SH-SY5Y (cell line): ENCODE measurements around the gene LCE5A.

Experiments used
- GATA2 ChIP-seq: IDR thresholded peaks from 2 replicates; pipeline ENCODE4 v1.6.1; 2011; ENCODE audit warnings: mild to moderate bottlenecking, low read depth, low read length
- GATA3 ChIP-seq: IDR thresholded peaks from 2 replicates; pipeline ENCODE4 v1.6.1; 2011; ENCODE audit warnings: low read depth, mild to moderate bottlenecking, low read length, moderate library complexity

- no peak for TF ChIP-seq GATA2
- no peak for TF ChIP-seq GATA3
Observed at GRCh38 chr1:152487871-152488270, 22.7 kb upstream of the LCE5A start.
